Measurements from ENCODE around the gene PCDHB9.
"Not testable (repeated sequence)": the region's sequence is repeated elsewhere in the genome, so short reads cannot be mapped to it uniquely, and the experiment has no call there.

Gene PCDHB9

GRCh38 chr5:141223112-141223783 is 36.3 kb downstream of the PCDHB9 start, which contains the start of gene PCDHB14:
Gene PCDHB14, plus strand, starts transcription at chr5:141223343. Its CDS starts 163 bp downstream, at chr5:141223506.
- no peaks in the 10 kb centered on the region for H3K27me3 ChIP-seq (ENCODE audit: insufficient read depth, insufficient read length)
- H3K9ac ChIP-seq (ENCODE audit: insufficient read length, low read depth): no peak within 1 kb of the TSS
- no peaks in the 10 kb centered on the region for H3K9me3 ChIP-seq (ENCODE audit: insufficient read depth, low read length)
- no peak within 1 kb of the TSS for H3K4me3 ChIP-seq (ENCODE audit: insufficient read length, low read depth)
- peak; percentile 27 for DNase-seq (ENCODE audit: low read depth, low spot score)
- TF ChIP-seq ZNF274 (IDR thresholded peaks at IDR 0.05; ENCODE audit: low read depth, low read length) (no peak), SUZ12 (IDR thresholded peaks at IDR 0.05; ENCODE audit: extremely low read depth, insufficient read depth, insufficient read length) (no peak), YY1 (IDR thresholded peaks at IDR 0.05; ENCODE audit: insufficient read depth, insufficient read length) (no peak)
- no peaks in the 10 kb centered on the region for H3K4me1 ChIP-seq (ENCODE audit: insufficient read depth, insufficient read length)
- no peaks in the 10 kb centered on the region for H3K36me3 ChIP-seq (ENCODE audit: insufficient read depth, insufficient read length, low read length)

GRCh38 chr5:141224844-141225243 is 37.9 kb downstream of the PCDHB9 start:
- H3K9ac ChIP-seq (ENCODE audit: insufficient read length, low read depth); H3K9me3 ChIP-seq (ENCODE audit: insufficient read depth, low read length); H3K4me3 ChIP-seq (ENCODE audit: insufficient read length, low read depth); H3K36me3 ChIP-seq (ENCODE audit: insufficient read depth, insufficient read length, low read length); H3K27me3 ChIP-seq (ENCODE audit: insufficient read depth, insufficient read length); H3K4me1 ChIP-seq (ENCODE audit: insufficient read depth, insufficient read length); DNase-seq (ENCODE audit: low read depth, low spot score): not testable (repeated sequence)

- H3K4me1 ChIP-seq (ENCODE audit: insufficient read depth, insufficient read length); H3K9ac ChIP-seq (ENCODE audit: insufficient read length, low read depth); H3K36me3 ChIP-seq (ENCODE audit: insufficient read depth, insufficient read length, low read length); H3K27me3 ChIP-seq (ENCODE audit: insufficient read depth, insufficient read length); H3K9me3 ChIP-seq (ENCODE audit: insufficient read depth, low read length); DNase-seq (ENCODE audit: low read depth, low spot score); H3K4me3 ChIP-seq (ENCODE audit: insufficient read length, low read depth): not testable (repeated sequence)
These were observed 38.5 kb downstream of the PCDHB9 start for GRCh38 chr5:141225421-141225820.

GRCh38 chr5:141234109-141234667 is 47.2 kb downstream of the PCDHB9 start:
- H3K27me3 ChIP-seq (ENCODE audit: insufficient read depth, insufficient read length): no peaks in the 10 kb centered on the region
- H3K9ac ChIP-seq (ENCODE audit: insufficient read length, low read depth): no peak overlapping the region
- no peaks in the 10 kb centered on the region for H3K4me1 ChIP-seq (ENCODE audit: insufficient read depth, insufficient read length)
- TF ChIP-seq ZNF274 (IDR thresholded peaks at IDR 0.05; ENCODE audit: low read depth, low read length): no peak
- no peak for TF ChIP-seq YY1 (IDR thresholded peaks at IDR 0.05; ENCODE audit: insufficient read depth, insufficient read length)
- no peak for TF ChIP-seq SUZ12 (IDR thresholded peaks at IDR 0.05; ENCODE audit: extremely low read depth, insufficient read depth, insufficient read length)
- no peak for DNase-seq (ENCODE audit: low read depth, low spot score)
- H3K36me3 ChIP-seq (ENCODE audit: insufficient read depth, insufficient read length, low read length): no peaks in the 10 kb centered on the region
- H3K4me3 ChIP-seq (ENCODE audit: insufficient read length, low read depth): no peak overlapping the region
- H3K9me3 ChIP-seq (ENCODE audit: insufficient read depth, low read length): peaks cover 7% of the 10 kb centered on the region; the same call in 1 of the 2 replicates

GRCh38 chr5:141235922-141236321 is 49.0 kb downstream of the PCDHB9 start:
- not testable (repeated sequence) for H3K4me1 ChIP-seq (ENCODE audit: insufficient read depth, insufficient read length); H3K9me3 ChIP-seq (ENCODE audit: insufficient read depth, low read length); H3K27me3 ChIP-seq (ENCODE audit: insufficient read depth, insufficient read length); H3K36me3 ChIP-seq (ENCODE audit: insufficient read depth, insufficient read length, low read length); H3K4me3 ChIP-seq (ENCODE audit: insufficient read length, low read depth); DNase-seq (ENCODE audit: low read depth, low spot score); H3K9ac ChIP-seq (ENCODE audit: insufficient read length, low read depth)

- Histone ChIP-seq H3K9me3 (ENCODE audit: insufficient read depth, low read length) (peaks cover 7% of the 10 kb centered on the region; the same call in 1 of the 2 replicates), H3K36me3 (ENCODE audit: insufficient read depth, insufficient read length, low read length) (no peaks in the 10 kb centered on the region), H3K9ac (ENCODE audit: insufficient read length, low read depth) (no peak overlapping the region), H3K27me3 (ENCODE audit: insufficient read depth, insufficient read length) (no peaks in the 10 kb centered on the region), H3K4me3 (ENCODE audit: insufficient read length, low read depth) (no peak overlapping the region), H3K4me1 (ENCODE audit: insufficient read depth, insufficient read length) (no peaks in the 10 kb centered on the region)
- no peak for DNase-seq (ENCODE audit: low read depth, low spot score)
- TF ChIP-seq ZNF274 (IDR thresholded peaks at IDR 0.05; ENCODE audit: low read depth, low read length): no peak
- no peak for TF ChIP-seq YY1 (IDR thresholded peaks at IDR 0.05; ENCODE audit: insufficient read depth, insufficient read length)
- no peak for TF ChIP-seq SUZ12 (IDR thresholded peaks at IDR 0.05; ENCODE audit: extremely low read depth, insufficient read depth, insufficient read length)
These were observed 49.8 kb downstream of the PCDHB9 start for GRCh38 chr5:141236516-141237313.

All from NT2/D1 (cell line).